Activated T-cell treated with anti-CD3 and anti-CD28 coated beads for 1 hour (primary cell): ENCODE results near the gene HMGN4.
"Not testable (repeated sequence)": the region's sequence is repeated elsewhere in the genome, so short reads cannot be mapped to it uniquely, and the experiment has no call there.

Experiments used
- DNase-seq: peaks from one replicate; pipeline ENCODE4 v3.0.0-alpha.2; 2020; ENCODE audit warnings: low read depth

HMGN4 gene

GRCh38 chr6:26537846-26538571, at the start of gene HMGN4:
HMGN4 (plus strand) TSS chr6:26538366; CDS start chr6:26545207, 6,841 bp downstream.
- DNase-seq: peak; percentile 64

GRCh38 chr6:26489996-26490964, 47.9 kb upstream of the HMGN4 start:
- no peak for DNase-seq

- no peak for DNase-seq
Observed at GRCh38 chr6:26491604-26492003, 46.6 kb upstream of the HMGN4 start.

GRCh38 chr6:26493258-26493657, 44.9 kb upstream of the HMGN4 start:
- DNase-seq: no peak

GRCh38 chr6:26494117-26494516, 44.0 kb upstream of the HMGN4 start:
- DNase-seq: no peak

GRCh38 chr6:26495281-26495680, 42.9 kb upstream of the HMGN4 start:
- DNase-seq: no peak

- no peak for DNase-seq
Observed at GRCh38 chr6:26497610-26498009, 40.6 kb upstream of the HMGN4 start.

GRCh38 chr6:26500102-26500501, 38.1 kb upstream of the HMGN4 start, which contains the start of gene BTN1A1:
BTN1A1 (plus strand) TSS chr6:26500303; CDS start chr6:26501287, 984 bp downstream.
- DNase-seq: no peak

GRCh38 chr6:26501482-26501986, 36.6 kb upstream of the HMGN4 start:
- DNase-seq: peak; percentile 17

GRCh38 chr6:26502165-26502564, 36.0 kb upstream of the HMGN4 start:
- DNase-seq: no peak

- DNase-seq: no peak
Observed at GRCh38 chr6:26502626-26503025, 35.5 kb upstream of the HMGN4 start.

- DNase-seq: no peak
Observed at GRCh38 chr6:26507658-26508057, 30.5 kb upstream of the HMGN4 start.

GRCh38 chr6:26511033-26511432, 27.1 kb upstream of the HMGN4 start:
- DNase-seq: not testable (repeated sequence)

GRCh38 chr6:26514984-26515383, 23.2 kb upstream of the HMGN4 start:
- no peak for DNase-seq

GRCh38 chr6:26516481-26517427, 21.4 kb upstream of the HMGN4 start:
- DNase-seq: no peak

- DNase-seq: no peak
Observed at GRCh38 chr6:26519359-26519758, 18.8 kb upstream of the HMGN4 start.

GRCh38 chr6:26520237-26520849, 17.8 kb upstream of the HMGN4 start:
- DNase-seq: no peak

GRCh38 chr6:26520850-26521599, 17.1 kb upstream of the HMGN4 start:
- peak; percentile 77 for DNase-seq

GRCh38 chr6:26521600-26522391, 16.4 kb upstream of the HMGN4 start:
- DNase-seq: peak; percentile 50
